Measurements from ENCODE around the gene MAGI1. TPM values are rescaled to one million over a fixed set of nuclear protein-coding genes. Genes with fewer than 3 reads are reported as not detected.
A peak's percentile ranks its signal among the peaks of the same experiment; 100 is the strongest.
"Not testable (repeated sequence)": the region's sequence is repeated elsewhere in the genome, so short reads cannot be mapped to it uniquely, and the experiment has no call there.

Gene MAGI1
- total and polyA plus RNA-seq, 2 experiments from 2014 or later, result 33.9 to 87.0 TPM

- TF ChIP-seq CTCF (IDR thresholded peaks at IDR 0.05; ENCODE audit: low read depth, low read length), result no peak
- Histone ChIP-seq H3K36me3 (no peaks in the 10 kb centered on the region), H3K4me3 (peak overlapping the region; percentile 52), H3K27me3 (peaks cover 6% of the 10 kb centered on the region), H3K9me3 (ENCODE audit: low read depth) (no peaks in the 10 kb centered on the region), H3K27ac (peak overlapping the region; percentile 48), H3K4me1 (ENCODE audit: low read depth) (peaks cover 38% of the 10 kb centered on the region)
- no peak for DNase-seq (ENCODE audit: low read depth in 1 of 2, low spot score in 1 of 2)
These were observed 489.1 kb downstream of the MAGI1 start for GRCh38 chr3:65549626-65549959.

GRCh38 chr3:65548848-65549625, 489.7 kb downstream of the MAGI1 start:
- DNase-seq (ENCODE audit: low read depth in 1 of 2, low spot score in 1 of 2), result peak in 1 of 2 donors; percentile 81
- Histone ChIP-seq H3K27me3 (peaks cover 6% of the 10 kb centered on the region), H3K4me3 (peak overlapping the region; percentile 52), H3K4me1 (ENCODE audit: low read depth) (peaks cover 38% of the 10 kb centered on the region), H3K9me3 (ENCODE audit: low read depth) (no peaks in the 10 kb centered on the region), H3K27ac (peak overlapping the region; percentile 48), H3K36me3 (no peaks in the 10 kb centered on the region)
- TF ChIP-seq CTCF (IDR thresholded peaks at IDR 0.05; ENCODE audit: low read depth, low read length), result no peak

DNA sequence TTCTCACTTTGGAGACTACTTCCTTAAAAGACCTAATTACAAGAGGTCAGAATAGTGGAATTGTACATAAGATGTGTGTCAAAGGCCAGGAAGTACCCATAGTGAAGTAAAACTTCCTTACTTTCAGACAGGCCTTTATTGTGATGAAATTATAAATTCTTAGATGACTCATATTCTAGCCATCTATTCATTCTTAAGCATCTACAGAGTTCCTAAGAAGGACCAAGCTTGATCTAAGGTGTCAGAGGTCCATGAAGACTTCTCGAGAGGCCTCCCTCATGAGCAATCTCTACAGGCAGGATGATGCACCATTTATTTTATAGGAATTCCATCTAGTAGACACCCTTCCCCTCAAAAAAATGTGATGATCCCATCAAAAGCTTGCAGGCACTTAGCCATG, 493.3 kb downstream of the MAGI1 start:
- peak in 1 of 2 donors; percentile 26 for DNase-seq (ENCODE audit: low read depth in 1 of 2, low spot score in 1 of 2)
- H3K9me3 ChIP-seq (ENCODE audit: low read depth), result no peaks in the 10 kb centered on the region
- H3K4me3 ChIP-seq, result no peak overlapping the region
- no peaks in the 10 kb centered on the region for H3K36me3 ChIP-seq
- peaks cover 6% of the 10 kb centered on the region for H3K27me3 ChIP-seq
- TF ChIP-seq CTCF (IDR thresholded peaks at IDR 0.05; ENCODE audit: low read depth, low read length), result no peak
- H3K27ac ChIP-seq, result no peak overlapping the region
- peaks cover 22% of the 10 kb centered on the region for H3K4me1 ChIP-seq (ENCODE audit: low read depth)

GRCh38 chr3:65543391-65543790, 495.3 kb downstream of the MAGI1 start:
- H3K9me3 ChIP-seq (ENCODE audit: low read depth); DNase-seq (ENCODE audit: low read depth in 1 of 2, low spot score in 1 of 2); H3K27ac ChIP-seq; H3K27me3 ChIP-seq; H3K36me3 ChIP-seq; H3K4me3 ChIP-seq: not testable (repeated sequence)
- peaks cover 18% of the 10 kb centered on the region for H3K4me1 ChIP-seq (ENCODE audit: low read depth)

DNA sequence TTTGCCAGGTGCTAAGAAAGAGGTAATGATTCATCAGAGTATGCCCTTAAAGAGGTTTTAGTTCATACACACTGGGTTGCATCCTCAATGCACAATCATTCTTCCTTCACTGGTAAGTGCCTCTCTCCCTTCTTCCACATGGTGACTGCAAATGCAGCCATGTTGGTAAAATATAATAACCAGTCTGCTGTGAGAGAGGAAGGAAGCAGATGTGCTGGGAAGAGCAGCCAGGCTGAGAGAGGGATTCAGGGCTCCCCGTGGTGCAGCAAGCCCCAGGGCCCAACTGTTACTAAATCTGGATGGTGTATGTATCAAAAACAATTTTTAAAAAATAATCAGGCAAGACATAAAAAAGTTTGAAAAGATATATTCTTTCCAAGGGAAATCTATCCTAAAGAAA, 498.1 kb downstream of the MAGI1 start:
- H3K36me3 ChIP-seq, result no peaks in the 10 kb centered on the region
- no peak for TF ChIP-seq CTCF (IDR thresholded peaks at IDR 0.05; ENCODE audit: low read depth, low read length)
- no peak overlapping the region for H3K27ac ChIP-seq
- no peaks in the 10 kb centered on the region for H3K27me3 ChIP-seq
- H3K4me3 ChIP-seq, result no peak overlapping the region
- no peaks in the 10 kb centered on the region for H3K9me3 ChIP-seq (ENCODE audit: low read depth)
- peaks cover 11% of the 10 kb centered on the region for H3K4me1 ChIP-seq (ENCODE audit: low read depth)
- DNase-seq (ENCODE audit: low read depth in 1 of 2, low spot score in 1 of 2), result no peak

DNA sequence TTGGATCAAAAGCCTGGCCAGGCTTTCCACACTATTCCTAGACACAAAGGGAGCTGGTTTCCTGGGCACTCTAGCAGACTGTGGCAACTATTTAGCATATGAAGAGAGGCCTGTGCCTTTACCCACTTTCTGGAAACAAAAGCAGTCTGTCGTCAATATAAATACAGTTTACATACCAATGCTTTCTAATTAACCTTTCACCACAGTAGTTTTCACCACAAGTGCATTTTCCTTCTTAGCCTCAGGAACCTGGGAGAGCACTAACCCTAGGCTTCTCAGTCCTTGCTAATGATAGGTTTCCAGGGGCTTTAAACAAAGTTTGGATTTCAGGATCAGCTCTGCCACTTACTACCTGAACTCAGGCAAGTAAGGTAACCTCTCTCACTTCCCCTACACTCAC, 499.1 kb downstream of the MAGI1 start:
- DNase-seq (ENCODE audit: low read depth in 1 of 2, low spot score in 1 of 2), result no peak
- Histone ChIP-seq H3K27me3 (no peaks in the 10 kb centered on the region), H3K36me3 (no peaks in the 10 kb centered on the region), H3K9me3 (ENCODE audit: low read depth) (no peaks in the 10 kb centered on the region), H3K4me1 (ENCODE audit: low read depth) (peaks cover 5% of the 10 kb centered on the region), H3K4me3 (no peak overlapping the region), H3K27ac (no peak overlapping the region)
- no peak for TF ChIP-seq CTCF (IDR thresholded peaks at IDR 0.05; ENCODE audit: low read depth, low read length)
